HG02798 (cell line): ENCODE measurements around the gene B4GALNT4.
"Not testable (repeated sequence)": the region's sequence is repeated elsewhere in the genome, so short reads cannot be mapped to it uniquely, and the experiment has no call there.

Experiments
- ATAC-seq: cut with Tn5 transposase; IDR thresholded peaks from one replicate; pipeline ENCODE4 v1.9.1; 2021; ENCODE audit warnings: mild to moderate bottlenecking; ENCODE audit not compliant: unreplicated experiment, poor library complexity

Gene B4GALNT4

DNA sequence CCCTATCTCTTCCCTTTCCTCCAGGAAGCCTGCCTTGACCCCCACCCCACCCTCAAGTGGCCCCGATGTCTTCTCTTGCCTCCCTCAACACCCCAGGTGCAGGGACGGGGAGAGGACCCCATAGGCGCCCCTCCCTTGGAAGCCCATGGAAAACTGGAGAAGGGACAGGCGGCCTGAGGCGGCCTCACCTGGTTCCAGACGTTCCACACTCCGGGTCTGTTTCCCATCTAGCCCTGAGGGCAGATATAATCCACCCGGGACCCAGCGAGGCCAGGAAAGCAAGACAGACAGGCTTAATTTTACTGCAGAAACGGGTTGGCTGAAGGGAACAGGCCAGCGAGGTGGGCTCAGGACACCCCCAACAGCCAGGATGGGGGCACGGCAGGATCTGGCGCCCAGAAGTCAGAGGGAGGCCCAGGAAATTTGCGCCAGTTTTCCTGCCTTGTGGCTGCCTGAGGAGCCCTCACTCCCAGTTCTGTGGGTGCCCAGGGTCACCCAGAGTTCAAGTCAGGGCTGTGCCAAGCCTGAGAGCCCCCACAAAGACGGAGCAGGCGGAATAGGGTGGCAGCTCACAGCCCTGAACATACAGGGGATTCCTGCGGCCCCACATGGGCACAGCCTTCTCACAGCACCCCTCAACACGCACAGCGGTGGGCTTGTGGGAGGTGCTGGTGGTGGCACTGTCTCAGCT, 48.5 kb downstream of the B4GALNT4 start:
- ATAC-seq: no peak

DNA sequence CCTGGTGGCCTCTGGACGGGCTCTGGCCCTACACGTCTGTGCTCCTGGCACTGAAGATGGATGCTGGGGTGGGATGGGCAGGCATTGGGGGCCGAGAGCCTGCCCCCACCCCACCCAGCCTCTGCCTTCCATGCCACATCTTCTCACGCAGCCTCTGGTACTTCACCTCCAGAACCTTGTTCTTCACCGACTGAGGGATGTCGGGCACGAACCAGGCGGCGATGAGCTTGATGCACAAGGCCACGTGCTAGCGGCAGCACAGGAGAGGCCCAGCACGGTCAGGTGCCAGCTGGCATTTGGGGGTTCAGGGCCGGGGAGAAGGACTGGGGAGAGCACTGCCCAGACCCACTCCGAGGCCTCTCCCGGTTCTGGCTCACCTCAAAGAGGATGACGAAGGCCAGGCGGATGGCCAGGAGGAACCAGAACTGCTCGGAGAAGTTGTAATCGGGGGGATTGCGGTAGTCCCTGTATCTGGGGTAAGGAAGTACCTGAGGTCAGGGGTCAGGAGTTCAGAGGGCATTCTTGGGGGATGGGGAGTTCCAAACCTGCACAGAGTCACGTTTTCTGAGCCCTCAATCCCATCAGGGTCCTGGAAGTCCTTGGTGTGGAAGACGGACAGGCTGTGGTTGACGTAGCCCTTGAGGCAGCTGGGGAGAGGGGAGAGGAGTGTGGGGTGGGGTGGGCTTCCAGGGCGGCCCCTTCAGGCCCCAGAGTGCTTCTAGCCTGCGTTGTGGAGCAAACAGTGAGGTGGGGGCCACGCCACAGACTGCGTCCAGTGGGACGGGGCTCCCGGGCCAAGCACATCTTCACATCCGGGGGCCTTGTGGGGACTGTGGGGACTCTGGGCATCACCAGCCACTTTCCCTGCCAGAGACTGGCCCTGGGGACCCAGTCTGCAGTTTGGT, 49.3 kb downstream of the B4GALNT4 start:
- ATAC-seq: no peak

DNA sequence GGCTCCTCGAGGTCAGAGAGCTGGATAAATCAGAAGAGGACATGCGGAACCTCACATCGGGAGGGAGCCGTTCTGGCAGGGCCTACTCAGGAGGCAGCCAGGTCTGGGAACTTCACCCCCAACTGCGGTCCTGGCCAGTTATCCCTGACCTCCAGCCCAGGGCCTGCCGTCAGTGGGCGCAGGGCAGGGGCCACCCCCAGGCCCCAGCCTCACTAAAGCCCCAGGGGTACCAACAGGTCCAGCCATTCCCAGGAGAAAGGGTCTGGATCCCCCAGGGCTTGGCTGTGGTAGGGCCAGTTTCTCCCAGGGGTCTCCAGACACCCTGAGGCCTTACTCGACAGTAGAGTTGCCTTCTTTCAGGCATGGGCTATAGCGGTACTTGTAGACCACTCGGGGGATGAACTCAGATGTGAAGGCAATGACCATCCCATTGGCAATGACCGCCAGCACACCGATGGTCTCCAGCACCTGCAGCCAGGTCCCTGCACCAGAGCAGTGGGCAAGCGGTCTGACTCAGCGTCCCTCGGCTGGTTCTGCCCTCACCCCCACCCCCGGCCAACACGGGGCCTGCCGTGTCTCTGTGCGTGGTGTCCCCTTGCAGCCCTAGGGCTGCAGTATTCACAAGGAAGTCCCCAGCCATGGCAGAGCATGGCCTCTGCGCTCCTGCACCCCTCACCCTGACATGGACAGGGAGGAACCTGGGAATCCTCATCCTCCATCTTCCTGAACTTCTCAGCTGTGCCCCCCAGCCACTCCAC, 50.1 kb downstream of the B4GALNT4 start:
- ATAC-seq: no peak

DNA sequence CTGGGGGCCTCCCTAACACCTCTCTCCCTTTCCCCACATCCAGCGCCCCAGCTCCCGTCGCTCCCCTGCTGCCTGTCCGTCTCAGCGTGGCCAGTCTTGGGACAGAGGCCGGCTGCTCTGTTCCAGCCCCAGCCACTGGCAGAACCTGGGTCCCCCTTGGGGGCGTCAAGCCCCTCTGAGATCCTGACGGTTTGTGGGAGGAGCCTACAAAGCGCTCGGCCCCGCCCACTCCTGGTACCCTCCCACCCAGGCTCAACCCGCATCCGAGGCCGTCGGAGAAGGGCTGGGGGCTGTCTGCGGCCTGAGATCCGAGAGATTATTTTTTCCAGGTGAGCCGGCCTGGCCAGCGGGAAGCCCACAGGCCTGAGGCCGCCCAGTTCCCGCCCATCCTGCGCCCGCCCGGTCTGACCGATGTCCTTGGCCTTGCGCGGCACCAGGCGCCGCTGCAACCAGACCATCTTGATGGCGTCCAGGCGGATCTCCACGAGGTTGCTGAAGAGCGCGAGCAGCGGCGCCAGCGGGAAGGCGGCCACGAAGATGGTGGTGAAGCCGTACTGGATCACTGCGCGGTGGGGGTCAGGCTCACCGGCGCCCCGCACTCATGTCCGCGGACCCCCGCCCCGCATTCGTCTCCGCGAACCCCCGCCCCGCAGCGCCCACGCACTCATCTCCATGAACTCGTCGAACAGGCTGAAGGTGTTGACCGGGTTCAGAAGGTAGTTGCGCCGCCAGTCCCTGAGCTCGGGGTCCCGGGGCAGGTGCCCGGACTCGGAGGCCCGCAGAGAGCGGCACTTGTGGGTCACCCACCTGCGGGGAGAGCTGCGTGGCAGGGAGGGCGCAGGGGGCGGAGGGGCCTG, 51.0 kb downstream of the B4GALNT4 start:
- ATAC-seq: no peak

DNA sequence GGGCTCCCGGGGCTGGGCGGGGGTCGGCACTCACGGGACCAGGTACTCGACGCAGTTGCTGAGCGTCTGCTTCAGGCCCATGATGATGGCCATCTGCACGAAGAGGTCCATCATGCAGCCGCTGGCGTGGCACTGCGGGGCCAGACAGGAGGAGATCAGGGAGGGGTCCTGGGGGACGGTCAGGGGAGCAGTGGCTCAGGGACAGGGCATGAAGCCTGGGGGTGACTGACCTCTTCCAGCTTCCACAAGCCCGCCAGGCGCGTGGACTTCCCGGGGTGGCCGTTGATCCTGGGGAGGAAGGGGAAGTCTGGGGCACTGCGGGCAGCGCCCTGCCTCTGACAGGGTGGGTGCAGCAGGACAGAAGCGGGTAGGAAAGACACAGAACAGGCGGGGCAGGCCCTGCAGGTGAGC, 51.6 kb downstream of the B4GALNT4 start:
- no peak for ATAC-seq

DNA sequence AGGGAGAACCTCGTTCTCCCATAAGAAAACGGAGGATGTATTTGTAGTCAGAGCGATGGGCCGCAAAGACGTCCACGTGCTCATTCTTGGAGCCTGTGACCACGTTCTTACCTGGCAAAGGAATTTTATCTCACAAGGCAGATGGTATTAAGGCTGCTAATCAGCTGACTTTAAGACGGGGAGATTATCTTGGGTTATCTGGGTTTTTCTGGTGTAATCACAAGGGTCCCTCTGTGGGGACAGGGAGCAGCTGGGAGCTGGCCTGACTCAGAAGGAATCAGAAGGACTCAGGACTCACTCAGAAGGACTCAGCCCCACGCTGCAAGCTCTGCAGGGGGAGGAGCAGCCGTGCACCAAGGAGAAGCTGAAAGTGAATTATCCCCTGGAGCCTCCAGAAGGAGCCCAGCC, 53.0 kb downstream of the B4GALNT4 start:
- ATAC-seq: no peak

DNA sequence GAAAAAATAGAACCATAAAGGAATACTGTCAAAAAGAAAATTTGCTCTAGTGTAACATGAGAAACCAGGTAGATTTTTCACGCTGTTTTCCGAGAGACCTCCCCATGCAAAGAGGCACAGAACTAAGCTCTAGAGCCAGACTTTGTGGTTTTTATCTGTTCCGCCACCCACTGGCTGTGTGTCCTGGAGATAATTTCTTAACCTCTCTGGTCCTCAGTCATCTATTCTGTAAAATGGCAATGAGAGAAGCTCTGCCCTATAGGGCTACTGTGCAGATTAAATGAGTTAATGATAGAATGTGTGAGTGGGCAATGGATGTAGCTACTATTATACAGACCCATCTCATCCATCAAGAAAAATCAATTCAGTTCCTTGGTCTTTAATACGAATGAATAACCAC, 54.9 kb downstream of the B4GALNT4 start:
- ATAC-seq: no peak

DNA sequence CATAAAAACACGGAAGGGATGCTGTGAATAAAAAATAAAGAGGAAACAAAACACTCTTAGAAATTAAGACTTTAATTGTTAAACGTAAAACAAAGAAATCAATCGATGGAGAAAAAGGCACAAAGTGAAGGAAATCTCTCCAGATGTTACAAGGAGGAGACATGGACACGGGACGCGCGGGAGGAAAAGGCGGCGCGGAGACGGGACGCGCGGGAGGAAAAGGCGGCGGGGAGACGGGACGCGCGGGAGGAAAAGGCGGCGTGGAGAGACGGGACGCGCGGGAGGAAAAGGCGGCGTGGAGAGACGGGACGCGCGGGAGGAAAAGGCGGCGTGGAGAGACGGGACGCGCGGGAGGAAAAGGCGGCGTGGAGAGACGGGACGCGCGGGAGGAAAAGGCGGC, 55.5 kb downstream of the B4GALNT4 start:
- ATAC-seq: not testable (repeated sequence)

DNA sequence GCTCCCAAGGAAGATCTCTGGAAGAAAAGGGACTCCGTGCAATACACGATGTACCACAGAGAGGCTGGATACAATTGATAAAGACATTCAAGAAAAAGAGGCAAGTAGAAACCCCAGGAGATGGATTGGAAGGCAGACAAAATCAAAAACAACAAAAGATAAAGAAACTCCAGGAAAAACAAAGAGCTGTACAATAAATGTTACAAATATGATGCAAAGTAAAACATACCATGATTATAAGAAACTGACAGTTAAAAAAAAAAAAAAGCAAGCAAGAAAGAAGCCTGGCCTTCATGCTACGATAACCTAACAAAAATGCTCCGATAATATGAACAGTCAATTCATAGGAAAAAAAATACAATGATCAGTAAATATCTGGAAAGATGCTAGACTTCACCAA, 56.0 kb downstream of the B4GALNT4 start:
- no peak for ATAC-seq

DNA sequence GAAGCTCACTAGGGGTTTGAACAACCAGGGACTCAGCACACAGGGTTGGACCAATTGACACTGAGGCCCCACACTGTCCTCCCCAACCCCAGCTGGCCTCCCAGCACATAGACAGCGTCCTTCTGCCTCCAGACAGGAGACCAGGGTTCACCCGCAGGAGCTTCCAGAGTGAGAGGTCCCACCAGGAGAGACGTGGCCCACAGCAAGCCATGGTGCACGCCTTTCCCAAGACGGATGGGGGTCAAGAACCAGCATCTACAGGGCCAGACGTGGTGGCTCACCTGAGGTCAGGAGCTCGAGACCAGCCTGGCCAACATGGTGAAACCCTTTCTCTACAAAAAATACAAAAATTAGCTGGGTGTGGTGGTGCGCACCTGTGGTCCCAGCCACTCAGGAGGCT, 57.6 kb downstream of the B4GALNT4 start:
- no peak for ATAC-seq

DNA sequence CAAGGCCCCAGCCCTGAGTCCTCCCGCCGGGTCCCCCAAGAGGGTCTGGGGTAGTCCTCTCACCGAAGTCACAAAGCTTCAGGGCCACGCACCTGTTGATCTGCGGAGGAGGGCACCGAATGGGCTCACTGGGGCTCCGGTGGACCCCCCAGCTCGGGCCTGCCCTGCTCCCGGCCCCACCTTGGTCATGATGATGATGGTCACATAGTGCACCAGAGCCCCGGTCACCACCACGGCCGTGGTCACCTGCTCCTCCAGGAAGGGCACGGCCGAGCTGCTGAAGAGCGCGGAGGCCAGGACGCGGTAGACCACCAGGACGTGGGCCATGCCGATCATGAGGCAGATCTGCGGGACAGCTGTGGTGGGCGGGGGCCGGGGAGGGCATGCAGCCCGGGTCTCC, 59.0 kb downstream of the B4GALNT4 start:
- ATAC-seq: no peak

DNA sequence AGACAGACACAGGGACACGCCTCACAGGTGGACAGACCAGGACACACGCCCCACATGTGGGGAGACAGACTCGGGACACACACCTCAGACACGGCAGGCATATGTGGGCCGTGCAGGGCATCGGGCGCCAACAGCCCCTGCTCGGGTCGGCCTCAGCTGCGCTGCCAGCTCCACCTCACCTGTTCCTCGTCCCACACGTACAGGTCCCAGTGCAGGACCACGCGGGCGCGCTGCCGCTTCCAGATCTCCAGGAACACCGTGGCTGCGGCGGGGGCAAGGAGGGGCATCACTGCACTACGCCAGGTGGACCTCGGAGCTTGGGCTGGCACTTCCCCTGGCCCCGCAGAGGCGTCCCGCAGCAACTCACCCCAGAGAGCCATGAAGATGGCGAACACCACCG, 60.1 kb downstream of the B4GALNT4 start:
- ATAC-seq: no peak

DNA sequence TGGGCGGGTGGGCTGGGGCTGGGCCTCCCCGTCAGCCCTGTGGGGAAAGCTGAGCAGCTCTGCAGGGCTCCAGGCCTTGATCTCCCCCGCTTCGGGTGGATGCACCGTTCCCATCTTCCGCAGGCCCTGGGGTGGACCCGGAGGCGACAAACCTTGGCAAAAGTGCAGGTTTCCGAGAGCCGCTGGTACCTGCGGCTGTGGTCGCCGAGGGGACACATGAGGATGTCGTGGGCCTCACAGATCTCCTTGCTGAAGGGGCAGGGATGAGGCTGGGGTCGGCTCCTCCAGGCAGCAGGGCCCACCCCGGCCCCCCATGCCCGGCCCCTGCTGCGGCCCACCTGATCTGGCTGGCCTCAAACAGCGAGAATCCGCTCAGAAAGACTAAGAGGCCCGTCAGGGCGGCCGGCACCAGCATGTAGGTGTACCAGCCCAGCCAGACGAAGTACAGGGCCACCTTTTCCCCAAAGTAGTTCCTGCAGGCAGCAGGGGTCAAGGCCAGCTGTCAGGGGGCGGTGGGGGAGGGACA, 60.7 kb downstream of the B4GALNT4 start:
- no peak for ATAC-seq
